Raji (cell line): ENCODE data around the gene TMC1.

Source experiments
- POLR2A ChIP-seq: IDR thresholded peaks from 2 replicates; pipeline ENCODE4 v1.6.1; 2011; ENCODE audit warnings: low read depth, low read length, control low read depth; ENCODE audit not compliant: insufficient read depth

TMC1 gene

GRCh38 chr9:72509053-72509452 is 12.4 kb upstream of the TMC1 start:
- no peak for TF ChIP-seq POLR2A

- TF ChIP-seq POLR2A: no peak
Observed at GRCh38 chr9:72509635-72510034, 11.8 kb upstream of the TMC1 start.

- no peak for TF ChIP-seq POLR2A
Observed at GRCh38 chr9:72524820-72525540, 3.6 kb downstream of the TMC1 start.

- no peak for TF ChIP-seq POLR2A
Observed at GRCh38 chr9:72526901-72527800, 5.7 kb downstream of the TMC1 start.

GRCh38 chr9:72527801-72528195 is 6.4 kb downstream of the TMC1 start:
- no peak for TF ChIP-seq POLR2A

GRCh38 chr9:72529531-72529930 is 8.1 kb downstream of the TMC1 start:
- no peak for TF ChIP-seq POLR2A

GRCh38 chr9:72533322-72533721 is 11.9 kb downstream of the TMC1 start:
- no peak for TF ChIP-seq POLR2A

GRCh38 chr9:72534931-72535330 is 13.5 kb downstream of the TMC1 start:
- TF ChIP-seq POLR2A: no peak

- TF ChIP-seq POLR2A: no peak
Observed at GRCh38 chr9:72537011-72537545, 15.7 kb downstream of the TMC1 start.

- TF ChIP-seq POLR2A: no peak
Observed at GRCh38 chr9:72537671-72538070, 16.3 kb downstream of the TMC1 start.

- no peak for TF ChIP-seq POLR2A
Observed at GRCh38 chr9:72538921-72539702, 17.7 kb downstream of the TMC1 start.

- TF ChIP-seq POLR2A: no peak
Observed at GRCh38 chr9:72539824-72540347, 18.5 kb downstream of the TMC1 start.

- TF ChIP-seq POLR2A: no peak
Observed at GRCh38 chr9:72540348-72540873, 19.0 kb downstream of the TMC1 start.

- no peak for TF ChIP-seq POLR2A
Observed at GRCh38 chr9:72542917-72543316, 21.5 kb downstream of the TMC1 start.

GRCh38 chr9:72551306-72551705 is 29.9 kb downstream of the TMC1 start:
- TF ChIP-seq POLR2A: no peak
